H9 (cell line): ENCODE measurements around the gene IL25. TPM values are rescaled to one million over a fixed set of nuclear protein-coding genes. Genes with fewer than 3 reads are reported as not detected.

Source experiments
- DNase-seq: peaks from one replicate; pipeline ENCODE4 v3.0.0-alpha.2; 2017
- H2AFZ ChIP-seq: one replicate; pipeline ENCODE4 v1.6.1; 2013; ENCODE audit warnings: mild to moderate bottlenecking, low read length, control low read depth, moderate library complexity
- H2AK5ac ChIP-seq: 2 replicates; pipeline ENCODE4 v1.6.1; 2013; ENCODE audit warnings: low read length, control low read depth, mixed read lengths; ENCODE audit not compliant: insufficient read length
- H2BK120ac ChIP-seq: one replicate; pipeline ENCODE4 v1.6.1; 2013; ENCODE audit warnings: low read depth, mild to moderate bottlenecking, low read length, control low read depth, inconsistent platforms; ENCODE audit not compliant: poor library complexity, severe bottlenecking
- H2BK12ac ChIP-seq: 2 replicates; pipeline ENCODE4 v1.6.1; 2013; ENCODE audit warnings: low read length, control low read depth, mixed read lengths, low read depth; ENCODE audit not compliant: insufficient read length
- H2BK15ac ChIP-seq: 2 replicates; pipeline ENCODE4 v1.6.1; 2013; ENCODE audit warnings: low read depth, low read length, control low read depth
- H2BK20ac ChIP-seq: one replicate; pipeline ENCODE4 v1.6.1; 2013; ENCODE audit warnings: low read depth, mild to moderate bottlenecking, low read length, control low read depth, inconsistent platforms; ENCODE audit not compliant: poor library complexity, severe bottlenecking
- H2BK5ac ChIP-seq: 2 replicates; pipeline ENCODE4 v1.6.1; 2013; ENCODE audit warnings: low read length, control low read depth, mixed read lengths; ENCODE audit not compliant: insufficient read length
- H3K14ac ChIP-seq: 2 replicates; pipeline ENCODE4 v1.6.1; 2013; ENCODE audit warnings: low read length, control low read depth; ENCODE audit not compliant: insufficient read depth
- H3K18ac ChIP-seq: 2 replicates; pipeline ENCODE4 v1.6.1; 2013; ENCODE audit warnings: low read depth, mild to moderate bottlenecking, mixed read lengths, low read length, control low read depth; ENCODE audit not compliant: insufficient read length
- H3K23ac ChIP-seq: 2 replicates; pipeline ENCODE4 v1.6.1; 2013; ENCODE audit warnings: low read length, control low read depth, mixed read lengths, low read depth; ENCODE audit not compliant: insufficient read length
- H3K23me2 ChIP-seq: 2 replicates; pipeline ENCODE4 v1.6.1; 2013; ENCODE audit warnings: low read depth, mild to moderate bottlenecking, mixed read lengths, low read length, control low read depth; ENCODE audit not compliant: insufficient read length, poor library complexity, severe bottlenecking
- H3K27ac ChIP-seq: 2 replicates; pipeline ENCODE4 v1.5.1; 2013; ENCODE audit warnings: low read length, control low read depth, mixed read lengths, low read depth; ENCODE audit not compliant: insufficient read length
- H3K27me3 ChIP-seq: 2 replicates; pipeline ENCODE4 v1.6.1; 2013; ENCODE audit warnings: low read length, control low read depth, inconsistent platforms; ENCODE audit not compliant: insufficient read depth
- H3K4ac ChIP-seq: 2 replicates; pipeline ENCODE4 v1.6.1; 2013; ENCODE audit warnings: low read depth, mild to moderate bottlenecking, control low read depth, inconsistent platforms, low read length, moderate library complexity
- H3K4me1 ChIP-seq: 2 replicates; pipeline ENCODE4 v1.6.1; 2013; ENCODE audit warnings: low read length, control low read depth, inconsistent platforms; ENCODE audit not compliant: insufficient read depth
- H3K4me2 ChIP-seq: 2 replicates; pipeline ENCODE4 v1.6.1; 2013; ENCODE audit warnings: low read length, control low read depth, mixed read lengths; ENCODE audit not compliant: insufficient read length, insufficient read depth
- H3K56ac ChIP-seq: 2 replicates; pipeline ENCODE4 v1.6.1; 2013; ENCODE audit warnings: low read depth, mild to moderate bottlenecking, mixed read lengths, low read length, control low read depth; ENCODE audit not compliant: insufficient read length
- H3K79me1 ChIP-seq: 2 replicates; pipeline ENCODE4 v1.6.1; 2013; ENCODE audit warnings: low read depth, mild to moderate bottlenecking, moderate library complexity, low read length, control low read depth, inconsistent platforms; ENCODE audit not compliant: insufficient read depth, poor library complexity, severe bottlenecking
- H3K79me2 ChIP-seq: 2 replicates; pipeline ENCODE4 v1.6.1; 2013; ENCODE audit warnings: low read length, control low read depth, inconsistent platforms; ENCODE audit not compliant: insufficient read depth
- H3K9ac ChIP-seq: 2 replicates; pipeline ENCODE4 v1.6.1; 2013; ENCODE audit warnings: low read length, control low read depth, mixed read lengths; ENCODE audit not compliant: insufficient read length; ENCODE audit errors: extremely low read depth
- H3K9me3 ChIP-seq: one replicate; pipeline ENCODE4 v1.6.1; 2013; ENCODE audit warnings: low read depth, low read length, inconsistent platforms; ENCODE audit not compliant: control insufficient read depth
- H3T11ph ChIP-seq: one replicate; pipeline ENCODE4 v1.6.1; 2013; ENCODE audit warnings: mild to moderate bottlenecking, low read length, control low read depth, inconsistent platforms
- H4K20me1 ChIP-seq: one replicate; pipeline ENCODE4 v1.6.1; 2013; ENCODE audit not compliant: control insufficient read depth, insufficient read length, insufficient read depth
- H4K5ac ChIP-seq: 2 replicates; pipeline ENCODE4 v1.6.1; 2013; ENCODE audit warnings: low read depth, mild to moderate bottlenecking, mixed read lengths, low read length, control low read depth; ENCODE audit not compliant: insufficient read length
- H4K8ac ChIP-seq: replicated peaks from 2 replicates; pipeline ENCODE4 v1.6.1; 2013; ENCODE audit warnings: low read length, control low read depth, mixed read lengths, low read depth; ENCODE audit not compliant: insufficient read length
- H4K91ac ChIP-seq: 2 replicates; pipeline ENCODE4 v1.6.1; 2013; ENCODE audit warnings: low read depth, mild to moderate bottlenecking, moderate library complexity, mixed read lengths, low read length, control low read depth; ENCODE audit not compliant: insufficient read length
- H3K27ac Mint-ChIP-seq, 3 experiments: 2 replicates in 2 of 3; 3 replicates in 1 of 3; pipeline ENCODE4 v1.8.0; 2020 to 2021; ENCODE audit warnings: mixed read lengths in 3 of 3, mild to moderate bottlenecking in 1 of 3, moderate library complexity in 1 of 3
- H3K27me3 Mint-ChIP-seq: 2 replicates; pipeline ENCODE4 v1.8.0; 2021; ENCODE audit warnings: low read depth, mild to moderate bottlenecking, moderate library complexity, mixed read lengths
- H3K36me3 Mint-ChIP-seq, 3 experiments: 2 replicates in 2 of 3; 3 replicates in 1 of 3; pipeline ENCODE4 v1.8.0; 2020 to 2021; ENCODE audit warnings: low read depth in 3 of 3, mixed read lengths in 3 of 3; ENCODE audit not compliant: insufficient read depth in 1 of 3
- H3K4me1 Mint-ChIP-seq, 2 experiments: 2 replicates each; pipeline ENCODE4 v1.8.0; 2020; ENCODE audit warnings: mixed read lengths in 2 of 2
- H3K4me3 Mint-ChIP-seq, 2 experiments: 2 replicates in 1 of 2; 3 replicates in 1 of 2; pipeline ENCODE4 v1.8.0; 2020 to 2021; ENCODE audit warnings: mild to moderate bottlenecking in 2 of 2, mixed read lengths in 2 of 2, moderate library complexity in 1 of 2
- H3K9me3 Mint-ChIP-seq, 2 experiments: 2 replicates in 1 of 2; 3 replicates in 1 of 2; pipeline ENCODE4 v1.8.0; 2020; ENCODE audit warnings: mild to moderate bottlenecking in 2 of 2, mixed read lengths in 2 of 2, moderate library complexity in 1 of 2
- WGBS: extraction: QIAGEN DNeasy Blood & Tissue Kit; methylation state at CpG from one replicate; pipeline ENCODE4 v1.1.7; 2013; ENCODE audit warnings: missing lambda C conversion rate, low lambda C conversion rate, mixed read lengths; ENCODE audit not compliant: insufficient read length; ENCODE audit errors: extremely low coverage; 5-methylcytosine and 5-hydroxymethylcytosine counted together
- total RNA-seq: library from RNA; stranded (reverse); gene quantifications from 2 replicates; pipeline ENCODE4 v1.2.1, GENCODE V29; 2021
- TF ChIP-seq, protein P1 (sequence below): fragments of 200-600 bp; sonication (generic); conservative IDR thresholded peaks from 3 replicates; pipeline ENCODE4 v1.8.0; 2021; ENCODE audit warnings: antibody characterized with exemption, mild to moderate bottlenecking

IL25 gene
- total RNA-seq, 1 experiment from 2014 or later: not detected

DNA sequence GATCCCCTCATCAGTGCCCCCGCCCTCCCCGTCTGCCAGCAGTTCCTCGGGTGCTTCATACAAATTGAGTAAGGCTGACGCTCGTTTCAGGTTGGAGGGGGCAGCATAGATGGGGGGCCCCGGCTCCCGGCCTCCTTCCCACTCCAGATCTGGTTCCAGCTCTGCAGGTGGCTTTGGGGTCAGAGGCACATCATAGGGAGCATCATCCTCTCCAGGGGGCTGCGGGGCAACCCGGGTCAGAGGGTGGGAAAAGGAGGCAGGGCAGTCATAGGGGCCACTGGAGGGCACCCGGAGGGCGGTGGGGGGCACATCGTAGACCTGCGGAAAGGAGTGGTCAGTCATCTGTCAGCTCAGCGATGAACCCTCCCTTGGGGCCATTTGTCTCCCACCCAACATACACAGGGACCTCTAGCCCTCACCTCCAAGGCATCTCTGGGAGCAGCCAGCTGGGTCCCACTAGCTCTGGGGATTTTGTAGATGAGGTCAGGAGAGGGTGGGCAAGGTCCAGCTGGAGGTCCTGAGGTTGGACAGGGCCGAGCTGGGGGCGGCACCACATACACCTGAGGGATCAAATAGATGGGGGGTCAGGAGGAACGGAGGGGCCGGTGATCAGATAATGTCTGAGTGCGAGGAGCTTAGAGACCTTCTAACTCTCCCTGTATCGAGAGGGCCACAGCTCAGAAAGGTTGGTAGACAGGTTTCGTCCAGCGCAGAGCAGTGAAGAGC, 12.7 kb upstream of the IL25 start:
- no peak overlapping the region for H3T11ph ChIP-seq
- no peak overlapping the region for H3K4me2 ChIP-seq
- no peak overlapping the region for H3K18ac ChIP-seq
- no peak overlapping the region for H4K91ac ChIP-seq
- H3K27ac Mint-ChIP-seq: peak overlapping the region in 1 of 3 experiments; percentile 67; a peak in 1 of 7 replicates
- WGBS: no CpG with 5 or more reads among the region's 22 CpGs
- H3K27me3 Mint-ChIP-seq: peaks cover 8% of the 10 kb centered on the region
- H3K4me1 ChIP-seq: peaks cover 4% of the 10 kb centered on the region; the same call in 1 of the 2 replicates
- H2BK5ac ChIP-seq: no peak overlapping the region
- no peak overlapping the region for H2BK15ac ChIP-seq
- H3K4ac ChIP-seq: no peak overlapping the region
- H3K23me2 ChIP-seq: peaks cover 10% of the 10 kb centered on the region
- H2AK5ac ChIP-seq: no peak overlapping the region
- no peak overlapping the region for H3K4me3 Mint-ChIP-seq
- no peak for DNase-seq
- TF ChIP-seq, protein P1, sequence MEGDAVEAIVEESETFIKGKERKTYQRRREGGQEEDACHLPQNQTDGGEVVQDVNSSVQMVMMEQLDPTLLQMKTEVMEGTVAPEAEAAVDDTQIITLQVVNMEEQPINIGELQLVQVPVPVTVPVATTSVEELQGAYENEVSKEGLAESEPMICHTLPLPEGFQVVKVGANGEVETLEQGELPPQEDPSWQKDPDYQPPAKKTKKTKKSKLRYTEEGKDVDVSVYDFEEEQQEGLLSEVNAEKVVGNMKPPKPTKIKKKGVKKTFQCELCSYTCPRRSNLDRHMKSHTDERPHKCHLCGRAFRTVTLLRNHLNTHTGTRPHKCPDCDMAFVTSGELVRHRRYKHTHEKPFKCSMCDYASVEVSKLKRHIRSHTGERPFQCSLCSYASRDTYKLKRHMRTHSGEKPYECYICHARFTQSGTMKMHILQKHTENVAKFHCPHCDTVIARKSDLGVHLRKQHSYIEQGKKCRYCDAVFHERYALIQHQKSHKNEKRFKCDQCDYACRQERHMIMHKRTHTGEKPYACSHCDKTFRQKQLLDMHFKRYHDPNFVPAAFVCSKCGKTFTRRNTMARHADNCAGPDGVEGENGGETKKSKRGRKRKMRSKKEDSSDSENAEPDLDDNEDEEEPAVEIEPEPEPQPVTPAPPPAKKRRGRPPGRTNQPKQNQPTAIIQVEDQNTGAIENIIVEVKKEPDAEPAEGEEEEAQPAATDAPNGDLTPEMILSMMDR: no peak
- no peak overlapping the region for H3K56ac ChIP-seq
- H3K23ac ChIP-seq: no peak overlapping the region
- no peak overlapping the region for H4K5ac ChIP-seq
- H2BK12ac ChIP-seq: no peak overlapping the region
- H3K9me3 ChIP-seq: no peaks in the 10 kb centered on the region
- H3K9me3 Mint-ChIP-seq: no peaks in the 10 kb centered on the region; a peak in 1 of 5 replicates
- H3K27me3 ChIP-seq: no peaks in the 10 kb centered on the region; the same call in 1 of the 2 replicates
- H3K27ac ChIP-seq: no peak overlapping the region
- no peak overlapping the region for H2BK120ac ChIP-seq
- H4K8ac ChIP-seq: no peak overlapping the region
- no peaks in the 10 kb centered on the region for H4K20me1 ChIP-seq
- no peaks in the 10 kb centered on the region for H3K79me2 ChIP-seq
- no peaks in the 10 kb centered on the region for H3K79me1 ChIP-seq
- no peak overlapping the region for H3K9ac ChIP-seq
- H3K36me3 Mint-ChIP-seq: peaks cover 21 to 58% (median 43%) of the 10 kb centered on the region in 3 experiments
- H2AFZ ChIP-seq: no peak overlapping the region
- peaks cover 23 to 28% of the 10 kb centered on the region in 2 experiments for H3K4me1 Mint-ChIP-seq
- no peak overlapping the region for H3K14ac ChIP-seq
- no peak overlapping the region for H2BK20ac ChIP-seq
